ENCODE data around the gene ZNF41. TPM values are rescaled to one million over a fixed set of nuclear protein-coding genes. Genes with fewer than 3 reads are reported as not detected.

Gene ZNF41
- total RNA-seq, 1 donor from 2014 or later, result 2.4 TPM

DNA sequence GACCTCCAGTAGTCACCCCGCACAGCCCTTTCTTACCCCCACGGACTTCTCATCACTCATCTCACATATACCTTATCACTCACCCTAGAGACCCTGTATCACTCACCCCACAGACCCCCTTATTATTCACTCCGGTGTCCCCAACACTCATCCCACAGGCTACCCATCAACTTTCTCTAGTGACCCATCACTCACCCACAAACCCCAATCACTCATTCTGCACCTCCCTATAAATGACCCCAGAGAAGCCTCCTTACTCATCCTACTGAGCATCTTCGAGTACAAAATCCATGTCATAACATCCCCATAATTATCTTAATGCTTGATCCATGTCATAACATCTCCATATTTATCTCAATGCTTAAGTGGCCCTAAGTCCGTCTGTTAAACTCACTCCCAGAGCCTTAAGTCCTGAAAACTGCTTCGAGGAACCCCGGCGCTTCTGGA is 934 bp downstream of the ZNF41 start:
- DNase-seq (ENCODE audit: low read depth), result no peak
- no peaks in the 10 kb centered on the region for H3K36me3 ChIP-seq (ENCODE audit: control insufficient read depth, insufficient read depth, low read length)
- H3K4me3 ChIP-seq (ENCODE audit: low read depth, low read length), result peak overlapping the region; percentile 64
- no peaks in the 10 kb centered on the region for H3K27me3 ChIP-seq (ENCODE audit: control insufficient read depth, insufficient read depth, low read length)
- TF ChIP-seq CTCF (IDR thresholded peaks at IDR 0.05; ENCODE audit: insufficient read depth, low read length, severe bottlenecking), result no peak
- no peak for FAIRE-seq

- TF ChIP-seq CTCF (IDR thresholded peaks at IDR 0.05; ENCODE audit: insufficient read depth, low read length, severe bottlenecking), result no peak
- DNase-seq (ENCODE audit: low read depth) (no peak), FAIRE-seq (no peak)
- H3K36me3 ChIP-seq (ENCODE audit: control insufficient read depth, insufficient read depth, low read length), result no peaks in the 10 kb centered on the region
- no peak overlapping the region for H3K4me3 ChIP-seq (ENCODE audit: low read depth, low read length)
- no peaks in the 10 kb centered on the region for H3K27me3 ChIP-seq (ENCODE audit: control insufficient read depth, insufficient read depth, low read length)
Observed at GRCh38 chrX:47481160-47481559, 1.9 kb downstream of the ZNF41 start.

DNA sequence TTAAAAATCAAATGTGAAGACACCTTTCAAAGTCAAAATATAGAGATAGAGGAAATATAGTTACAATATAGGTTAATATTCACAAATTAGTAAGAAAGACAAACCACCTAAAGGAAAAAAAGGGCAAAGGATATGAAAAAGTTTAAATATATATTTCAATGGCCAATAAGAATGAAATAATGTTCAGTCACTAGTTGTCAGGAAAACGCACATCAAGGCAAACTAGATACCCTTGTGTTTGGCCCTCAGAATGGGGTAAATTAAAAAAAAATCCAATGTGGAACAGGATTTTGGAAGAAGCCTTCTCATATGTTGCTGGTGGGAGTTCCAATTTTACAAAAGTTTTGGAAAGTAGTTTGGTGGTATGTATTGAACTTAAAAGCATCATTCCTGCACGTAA is 2.4 kb downstream of the ZNF41 start:
- FAIRE-seq (no peak), DNase-seq (ENCODE audit: low read depth) (no peak)
- Histone ChIP-seq H3K36me3 (ENCODE audit: control insufficient read depth, insufficient read depth, low read length) (no peaks in the 10 kb centered on the region), H3K27me3 (ENCODE audit: control insufficient read depth, insufficient read depth, low read length) (no peaks in the 10 kb centered on the region), H3K4me3 (ENCODE audit: low read depth, low read length) (no peak overlapping the region)
- no peak for TF ChIP-seq CTCF (IDR thresholded peaks at IDR 0.05; ENCODE audit: insufficient read depth, low read length, severe bottlenecking)

DNA sequence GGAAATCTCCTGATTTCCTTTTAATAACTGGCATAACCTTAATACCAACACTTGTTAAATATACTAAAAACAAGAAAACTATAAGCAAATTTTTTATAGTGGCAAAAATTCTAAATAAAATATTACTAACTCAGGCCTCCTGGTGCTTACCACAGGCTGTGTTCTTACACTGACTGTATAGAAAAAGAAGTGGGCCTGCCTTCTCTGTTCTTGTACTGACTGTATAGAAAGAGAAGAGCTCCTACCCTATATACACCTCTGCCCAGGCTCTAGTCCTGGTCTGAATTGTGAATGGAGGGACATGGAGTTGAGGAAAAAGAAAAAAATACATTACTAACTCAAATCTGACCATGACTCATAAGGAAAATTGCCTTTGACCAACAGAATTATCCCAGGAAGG is 7.5 kb downstream of the ZNF41 start:
- no peak for DNase-seq (ENCODE audit: low read depth)
- TF ChIP-seq CTCF (IDR thresholded peaks at IDR 0.05; ENCODE audit: insufficient read depth, low read length, severe bottlenecking), result no peak
- FAIRE-seq, result no peak
- Histone ChIP-seq H3K36me3 (ENCODE audit: control insufficient read depth, insufficient read depth, low read length) (no peaks in the 10 kb centered on the region), H3K27me3 (ENCODE audit: control insufficient read depth, insufficient read depth, low read length) (no peaks in the 10 kb centered on the region), H3K4me3 (ENCODE audit: low read depth, low read length) (no peak overlapping the region)

DNA sequence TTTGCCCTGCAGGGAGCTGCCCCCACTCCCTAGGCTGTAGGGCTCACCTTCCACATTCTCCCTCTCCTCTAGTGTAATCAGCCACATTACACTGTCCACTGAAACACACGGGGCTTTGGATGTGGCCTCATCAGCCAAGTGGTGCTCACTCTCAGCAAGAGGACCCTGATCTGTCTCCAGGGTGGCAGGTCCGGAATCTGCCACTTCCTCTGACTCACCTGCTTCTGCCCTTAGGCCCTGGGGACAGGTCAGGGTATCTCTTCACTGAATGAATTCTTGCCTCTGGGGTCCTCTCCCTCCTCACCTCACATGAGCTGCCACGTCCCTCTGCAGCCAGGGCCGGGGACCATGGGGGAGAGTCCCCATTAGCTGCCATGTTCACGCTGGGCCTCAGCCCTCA is 15.9 kb downstream of the ZNF41 start:
- H3K4me3 ChIP-seq (ENCODE audit: low read depth, low read length), result no peak overlapping the region
- no peak for TF ChIP-seq CTCF (IDR thresholded peaks at IDR 0.05; ENCODE audit: insufficient read depth, low read length, severe bottlenecking)
- FAIRE-seq, result no peak
- H3K36me3 ChIP-seq (ENCODE audit: control insufficient read depth, insufficient read depth, low read length), result peaks cover 3% of the 10 kb centered on the region
- no peak for DNase-seq (ENCODE audit: low read depth)
- H3K27me3 ChIP-seq (ENCODE audit: control insufficient read depth, insufficient read depth, low read length), result no peaks in the 10 kb centered on the region

- FAIRE-seq (no peak), DNase-seq (ENCODE audit: low read depth) (no peak)
- H3K4me3 ChIP-seq (ENCODE audit: low read depth, low read length), result no peak overlapping the region
- H3K36me3 ChIP-seq (ENCODE audit: control insufficient read depth, insufficient read depth, low read length), result no peaks in the 10 kb centered on the region
- TF ChIP-seq CTCF (IDR thresholded peaks at IDR 0.05; ENCODE audit: insufficient read depth, low read length, severe bottlenecking), result no peak
- H3K27me3 ChIP-seq (ENCODE audit: control insufficient read depth, insufficient read depth, low read length), result no peaks in the 10 kb centered on the region
Observed at GRCh38 chrX:47460561-47460960, 22.5 kb downstream of the ZNF41 start.

Data from bronchial epithelial cell (primary cell).